Smooth muscle cell (in vitro differentiated cells): ENCODE measurements around the gene SLC15A3. TPM values are rescaled to one million over a fixed set of nuclear protein-coding genes. Genes with fewer than 3 reads are reported as not detected.

Experiments used
- DNase-seq: peaks from one replicate; lab custom pipeline; 2025; ENCODE audit not compliant: unreplicated experiment; lab: John Stamatoyannopoulos, UW
- H2AFZ ChIP-seq: fragments of 200-600 bp; sonication (generic); 2 replicates; pipeline ENCODE4 v1.6.0; 2016; ENCODE audit warnings: antibody characterized with exemption, low read depth, mild to moderate bottlenecking
- H3F3A ChIP-seq: fragments of 200-600 bp; sonication (generic); 2 replicates; pipeline ENCODE4 v1.6.0; 2017; ENCODE audit warnings: antibody characterized with exemption, low read depth
- H3K27ac ChIP-seq: fragments of 200-600 bp; sonication (generic); 2 replicates; pipeline ENCODE4 v1.5.1; 2016; ENCODE audit warnings: low read depth, mild to moderate bottlenecking
- H3K27me3 ChIP-seq: fragments of 200-600 bp; sonication (generic); 2 replicates; pipeline ENCODE4 v1.6.1; 2016; ENCODE audit warnings: low read depth, mild to moderate bottlenecking
- H3K36me3 ChIP-seq: fragments of 200-600 bp; sonication (generic); 2 replicates; pipeline ENCODE4 v1.5.1; 2016; ENCODE audit warnings: low read depth
- H3K4me1 ChIP-seq: fragments of 200-600 bp; sonication (generic); 2 replicates; pipeline ENCODE4 v1.5.1; 2016; ENCODE audit warnings: low read depth
- H3K4me2 ChIP-seq: fragments of 200-600 bp; sonication (generic); 2 replicates; pipeline ENCODE4 v1.6.0; 2016; ENCODE audit warnings: mild to moderate bottlenecking
- H3K4me3 ChIP-seq: fragments of 200-600 bp; sonication (generic); 2 replicates; pipeline ENCODE4 v1.5.1; 2016; ENCODE audit warnings: mild to moderate bottlenecking
- H3K79me2 ChIP-seq: fragments of 200-600 bp; sonication (generic); 2 replicates; pipeline ENCODE4 v1.6.0; 2016; ENCODE audit warnings: low read depth, mild to moderate bottlenecking
- H3K9ac ChIP-seq: fragments of 200-600 bp; sonication (generic); 2 replicates; pipeline ENCODE4 v1.6.0; 2016; ENCODE audit warnings: low read depth
- H3K9me3 ChIP-seq: fragments of 200-600 bp; sonication (generic); replicated peaks from 2 replicates; pipeline ENCODE4 v1.5.1; 2016; ENCODE audit warnings: low read depth
- H4K20me1 ChIP-seq: fragments of 200-600 bp; sonication (generic); 2 replicates; pipeline ENCODE4 v1.6.0; 2016; ENCODE audit warnings: low read depth
- WGBS: methylation state at CpG from one replicate; pipeline ENCODE4 v1.1.7; 2016; ENCODE audit warnings: low lambda C conversion rate; 5-methylcytosine and 5-hydroxymethylcytosine counted together
- polyA plus RNA-seq: library from polyadenylated mRNA; unstranded; fragments of >200 nt; fragmentation: Nextera tagmentation; extraction: Ambion mirVana; gene quantifications from 2 replicates; pipeline ENCODE4 v1.2.1, GENCODE V29; 2016
- total RNA-seq: library from RNA; depleted of rRNA; stranded (reverse); fragments of >200 nt; gene quantifications from 2 replicates; pipeline ENCODE4 v1.2.3, GENCODE V29; 2014
- TF ChIP-seq, protein P1 (sequence below): fragments of 200-600 bp; sonication (generic); IDR thresholded peaks from 2 replicates; pipeline ENCODE4 v1.5.1; 2017; ENCODE audit warnings: borderline replicate concordance, mild to moderate bottlenecking, antibody characterized with exemption; ENCODE audit not compliant: insufficient read depth, poor library complexity, severe bottlenecking

SLC15A3 gene
- total and polyA plus RNA-seq, 2 experiments from 2014 or later, result 0.27 to 0.33 TPM

DNA sequence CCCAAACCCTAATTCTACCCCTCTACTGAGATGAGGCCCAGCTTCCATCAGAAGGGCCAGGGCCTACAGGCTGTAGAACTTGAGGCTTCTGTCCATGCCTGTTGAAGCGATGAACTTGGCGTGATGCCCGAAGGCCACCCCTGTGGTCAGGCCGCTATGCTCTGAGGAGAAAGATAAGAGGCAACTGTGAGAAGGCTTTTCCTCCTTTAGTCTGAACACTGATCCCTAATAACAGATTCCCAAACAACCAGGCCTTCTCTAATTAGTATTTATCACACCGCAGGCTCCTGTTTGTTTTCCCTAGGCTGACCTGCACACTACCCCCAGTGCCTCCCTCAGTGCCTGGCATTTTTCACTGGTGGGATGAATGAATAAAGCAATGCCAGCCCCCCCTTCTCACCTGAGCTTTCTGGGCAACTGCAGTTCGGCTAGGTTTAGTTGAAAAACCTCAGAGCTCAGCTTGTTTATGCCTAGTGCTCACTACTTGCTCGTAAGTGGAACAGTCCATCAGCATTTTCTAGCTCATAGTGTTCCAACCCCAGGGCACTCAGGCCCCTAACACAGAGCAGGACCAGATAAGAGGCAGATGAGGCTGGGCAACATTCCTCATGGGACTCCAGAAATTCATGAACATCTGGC is 60.8 kb downstream of the SLC15A3 start:
- no peak for DNase-seq
- H2AFZ ChIP-seq, result no peak overlapping the region

GRCh38 chr11:60890696-60891095 is 61.3 kb downstream of the SLC15A3 start:
- no peaks in the 10 kb centered on the region for H3K4me1 ChIP-seq
- TF ChIP-seq, protein P1, sequence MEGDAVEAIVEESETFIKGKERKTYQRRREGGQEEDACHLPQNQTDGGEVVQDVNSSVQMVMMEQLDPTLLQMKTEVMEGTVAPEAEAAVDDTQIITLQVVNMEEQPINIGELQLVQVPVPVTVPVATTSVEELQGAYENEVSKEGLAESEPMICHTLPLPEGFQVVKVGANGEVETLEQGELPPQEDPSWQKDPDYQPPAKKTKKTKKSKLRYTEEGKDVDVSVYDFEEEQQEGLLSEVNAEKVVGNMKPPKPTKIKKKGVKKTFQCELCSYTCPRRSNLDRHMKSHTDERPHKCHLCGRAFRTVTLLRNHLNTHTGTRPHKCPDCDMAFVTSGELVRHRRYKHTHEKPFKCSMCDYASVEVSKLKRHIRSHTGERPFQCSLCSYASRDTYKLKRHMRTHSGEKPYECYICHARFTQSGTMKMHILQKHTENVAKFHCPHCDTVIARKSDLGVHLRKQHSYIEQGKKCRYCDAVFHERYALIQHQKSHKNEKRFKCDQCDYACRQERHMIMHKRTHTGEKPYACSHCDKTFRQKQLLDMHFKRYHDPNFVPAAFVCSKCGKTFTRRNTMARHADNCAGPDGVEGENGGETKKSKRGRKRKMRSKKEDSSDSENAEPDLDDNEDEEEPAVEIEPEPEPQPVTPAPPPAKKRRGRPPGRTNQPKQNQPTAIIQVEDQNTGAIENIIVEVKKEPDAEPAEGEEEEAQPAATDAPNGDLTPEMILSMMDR, result no peak

More for the DNA sequence above, 60.8 kb downstream of the SLC15A3 start:
- Histone ChIP-seq H3K4me1 (no peaks in the 10 kb centered on the region), H3K4me2 (no peak overlapping the region), H3K9me3 (no peaks in the 10 kb centered on the region), H3K4me3 (no peak overlapping the region), H3K27ac (no peak overlapping the region), H3F3A (no peaks in the 10 kb centered on the region), H3K36me3 (peaks cover 10% of the 10 kb centered on the region), H3K9ac (no peak overlapping the region), H3K27me3 (no peaks in the 10 kb centered on the region), H4K20me1 (no peaks in the 10 kb centered on the region), H3K79me2 (no peaks in the 10 kb centered on the region)
- WGBS, result 90% methylated on average over 7 of the region's 7 CpGs
- TF ChIP-seq, protein P1, result no peak

DNA sequence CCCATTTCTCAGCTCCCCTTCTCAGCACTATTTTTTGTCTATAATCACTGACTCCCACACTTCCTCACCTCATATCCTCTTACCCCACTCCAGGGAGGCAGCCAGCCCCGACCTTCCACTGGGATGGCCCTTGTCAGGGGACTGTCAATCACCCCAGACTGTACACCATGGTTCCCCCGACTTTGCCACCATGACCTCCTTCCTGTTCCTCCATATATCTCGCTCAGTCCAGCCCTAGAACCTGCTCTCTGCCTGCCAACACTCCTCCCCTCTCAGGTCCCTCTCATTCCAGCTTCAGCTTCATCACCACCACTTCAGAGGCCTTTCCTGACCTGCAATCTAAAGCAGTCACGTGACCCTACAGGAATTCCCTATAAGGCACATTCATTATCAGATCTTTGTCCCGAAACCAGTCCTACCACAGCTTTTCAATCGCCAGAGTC is 62.1 kb downstream of the SLC15A3 start:
- TF ChIP-seq, protein P1, result no peak
- WGBS, result 81% methylated on average over 6 of the region's 6 CpGs

More at GRCh38 chr11:60890696-60891095, 61.3 kb downstream of the SLC15A3 start:
- Histone ChIP-seq H3F3A (no peaks in the 10 kb centered on the region), H3K9me3 (no peaks in the 10 kb centered on the region), H3K27ac (no peak overlapping the region), H3K9ac (no peak overlapping the region), H3K27me3 (no peaks in the 10 kb centered on the region), H3K4me2 (no peak overlapping the region), H3K36me3 (peaks cover 10% of the 10 kb centered on the region), H2AFZ (no peak overlapping the region), H3K79me2 (no peaks in the 10 kb centered on the region), H4K20me1 (no peaks in the 10 kb centered on the region), H3K4me3 (no peak overlapping the region)
- 94% methylated on average over 5 of the region's 5 CpGs for WGBS
- no peak for DNase-seq

GRCh38 chr11:60887556-60887955 is 64.4 kb downstream of the SLC15A3 start:
- Histone ChIP-seq H3K4me2 (no peak overlapping the region), H4K20me1 (no peaks in the 10 kb centered on the region), H3F3A (no peaks in the 10 kb centered on the region), H3K9me3 (no peaks in the 10 kb centered on the region), H3K79me2 (no peaks in the 10 kb centered on the region), H3K9ac (no peak overlapping the region), H3K27ac (no peak overlapping the region), H2AFZ (no peak overlapping the region), H3K27me3 (no peaks in the 10 kb centered on the region), H3K4me3 (no peak overlapping the region), H3K4me1 (no peaks in the 10 kb centered on the region), H3K36me3 (no peaks in the 10 kb centered on the region)
- WGBS, result 69% methylated on average over 5 of the region's 5 CpGs
- TF ChIP-seq, protein P1, result peak; percentile 29
- DNase-seq, result no peak

More for the DNA sequence above, 62.1 kb downstream of the SLC15A3 start:
- no peak overlapping the region for H3K27ac ChIP-seq
- no peaks in the 10 kb centered on the region for H3K79me2 ChIP-seq
- H3K9ac ChIP-seq, result no peak overlapping the region
- H3K4me3 ChIP-seq, result no peak overlapping the region
- H3K36me3 ChIP-seq, result peaks cover 7% of the 10 kb centered on the region
- H4K20me1 ChIP-seq, result no peaks in the 10 kb centered on the region
- H3K4me2 ChIP-seq, result no peak overlapping the region
- no peaks in the 10 kb centered on the region for H3K9me3 ChIP-seq
- no peaks in the 10 kb centered on the region for H3F3A ChIP-seq
- H3K4me1 ChIP-seq, result no peaks in the 10 kb centered on the region
- no peaks in the 10 kb centered on the region for H3K27me3 ChIP-seq
- DNase-seq, result no peak
- H2AFZ ChIP-seq, result no peak overlapping the region
